H1 (cell line): ENCODE measurements around the gene NDUFB1. TPM values are rescaled to one million over a fixed set of nuclear protein-coding genes. Genes with fewer than 3 reads are reported as not detected.

Source experiments
- CHD7 ChIP-seq: fragments of 300-600 bp; sonication (generic); IDR thresholded peaks from 2 replicates; pipeline ENCODE4 v1.7.1; 2012; ENCODE audit warnings: low read length, moderate library complexity, mild to moderate bottlenecking, inconsistent platforms; ENCODE audit not compliant: insufficient replicate concordance
- GABPA ChIP-seq: IDR thresholded peaks from 2 replicates; pipeline ENCODE4 v1.6.1; 2011; ENCODE audit warnings: mild to moderate bottlenecking, low read length, moderate library complexity, borderline replicate concordance; ENCODE audit not compliant: insufficient read depth
- TBP ChIP-seq: IDR thresholded peaks from 2 replicates; pipeline ENCODE4 v1.6.1; 2011; ENCODE audit warnings: low read depth, low read length, improper control_type of control experiment
- polyA plus RNA-seq, 7 experiments: library from polyadenylated mRNA; depleted of rRNA in 3 of 7; stranded (reverse) in 5 of 7; unstranded in 2 of 7; fragments of >200 nt in 5 of 7; fragments of 200-250 nt in 2 of 7; gene quantifications; 1 replicate in 5 of 7; 2 replicates in 1 of 7; 4 replicates in 1 of 7; pipeline versions ENCODE4 v1.2.1 to v1.2.3, GENCODE V29; 2011 to 2013; ENCODE audit warnings: missing spikeins in 2 of 7, mixed read lengths in 2 of 7
- total RNA-seq: library from RNA; stranded (reverse); fragmentation: NEBNext Ultra II Directional; extraction: Animal tissue kit (Norgen Biotek cat#: 25700); gene quantifications from 2 replicates; pipeline ENCODE4 v1.2.1, GENCODE V29; 2021

NDUFB1 gene
- total and polyA plus RNA-seq, 2 of the 8 experiments (the other 6 are each of a cell fraction or from before 2014, with no cell fraction given) = 124 to 271 TPM

- TF ChIP-seq CHD7 (no peak), GABPA (no peak), TBP (no peak)
- TF ChIP-seq, all 59 proteins: peak for 0
Observed at GRCh38 chr14:92103363-92103989, 18.0 kb downstream of the NDUFB1 start (continued).
